AG04450 (cell line): ENCODE results near the gene TTC28. TPM values are rescaled to one million over a fixed set of nuclear protein-coding genes. Genes with fewer than 3 reads are reported as not detected.

Source experiments
- CTCF ChIA-PET: fragments of 300-600, 350-600 bp; formaldehyde crosslinking; extraction: SDS; loops from one replicate; lab custom pipeline; 2022; ENCODE audit warnings: antibody characterized with exemption, inconsistent platforms; lab: Charles Lee
- POLR2A ChIA-PET: fragments of 350-600 bp; formaldehyde crosslinking; extraction: SDS; loops from one replicate; lab custom pipeline; 2021; ENCODE audit warnings: antibody characterized with exemption, inconsistent platforms; lab: Yijun Ruan, JAX
- DNase-seq: peaks from one replicate; pipeline ENCODE4 v3.0.0-alpha.2; 2011; ENCODE audit warnings: low read depth, low spot score
- H3K27ac ChIP-seq: one replicate; pipeline ENCODE4 v1.5.1; 2012; ENCODE audit warnings: low read depth, low read length, control low read depth
- H3K27me3 ChIP-seq: one replicate; pipeline ENCODE4 v1.6.0; 2012; ENCODE audit warnings: low read length; ENCODE audit not compliant: control insufficient read depth, insufficient read depth
- H3K4me3 ChIP-seq: 2 replicates; pipeline ENCODE4 v1.5.1; 2011; ENCODE audit warnings: mild to moderate bottlenecking, low read depth, low read length, control low read depth
- H3K9me3 ChIP-seq: 2 replicates; pipeline ENCODE4 v1.5.1; 2012; ENCODE audit warnings: low read length; ENCODE audit not compliant: control insufficient read depth, insufficient read depth
- polyA plus RNA-seq: library from polyadenylated mRNA; depleted of rRNA; stranded (reverse); fragments of >200 nt; gene quantifications from 2 replicates; pipeline ENCODE4 v1.2.3, GENCODE V29; 2011
- TF ChIP-seq, protein P1 (sequence below): IDR thresholded peaks from 2 replicates; pipeline ENCODE4 v1.5.1; 2011; ENCODE audit warnings: low read depth, low read length, control low read depth, inconsistent platforms

The TTC28 gene
- polyA plus RNA-seq, 1 experiment = 11.2 TPM

GRCh38 chr22:28417431-28417830 is 262.2 kb downstream of the TTC28 start:
- CTCF ChIA-PET = interaction anchor here (0.6 kb wide), 2 partner anchors 9 to 58 kb away, joined by 3 to 4 read pairs; no protein-coding TSS in a partner anchor
- Histone ChIP-seq H3K27ac (no peak overlapping the region), H3K9me3 (no peaks in the 10 kb centered on the region), H3K27me3 (no peaks in the 10 kb centered on the region), H3K4me3 (no peak overlapping the region)
- POLR2A ChIA-PET = interaction anchor here (0.7 kb wide), 1 partner anchor 20 kb away, joined by 6 read pairs; no protein-coding TSS in a partner anchor
- no peak for DNase-seq
- TF ChIP-seq, protein P1, sequence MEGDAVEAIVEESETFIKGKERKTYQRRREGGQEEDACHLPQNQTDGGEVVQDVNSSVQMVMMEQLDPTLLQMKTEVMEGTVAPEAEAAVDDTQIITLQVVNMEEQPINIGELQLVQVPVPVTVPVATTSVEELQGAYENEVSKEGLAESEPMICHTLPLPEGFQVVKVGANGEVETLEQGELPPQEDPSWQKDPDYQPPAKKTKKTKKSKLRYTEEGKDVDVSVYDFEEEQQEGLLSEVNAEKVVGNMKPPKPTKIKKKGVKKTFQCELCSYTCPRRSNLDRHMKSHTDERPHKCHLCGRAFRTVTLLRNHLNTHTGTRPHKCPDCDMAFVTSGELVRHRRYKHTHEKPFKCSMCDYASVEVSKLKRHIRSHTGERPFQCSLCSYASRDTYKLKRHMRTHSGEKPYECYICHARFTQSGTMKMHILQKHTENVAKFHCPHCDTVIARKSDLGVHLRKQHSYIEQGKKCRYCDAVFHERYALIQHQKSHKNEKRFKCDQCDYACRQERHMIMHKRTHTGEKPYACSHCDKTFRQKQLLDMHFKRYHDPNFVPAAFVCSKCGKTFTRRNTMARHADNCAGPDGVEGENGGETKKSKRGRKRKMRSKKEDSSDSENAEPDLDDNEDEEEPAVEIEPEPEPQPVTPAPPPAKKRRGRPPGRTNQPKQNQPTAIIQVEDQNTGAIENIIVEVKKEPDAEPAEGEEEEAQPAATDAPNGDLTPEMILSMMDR = no peak

DNA sequence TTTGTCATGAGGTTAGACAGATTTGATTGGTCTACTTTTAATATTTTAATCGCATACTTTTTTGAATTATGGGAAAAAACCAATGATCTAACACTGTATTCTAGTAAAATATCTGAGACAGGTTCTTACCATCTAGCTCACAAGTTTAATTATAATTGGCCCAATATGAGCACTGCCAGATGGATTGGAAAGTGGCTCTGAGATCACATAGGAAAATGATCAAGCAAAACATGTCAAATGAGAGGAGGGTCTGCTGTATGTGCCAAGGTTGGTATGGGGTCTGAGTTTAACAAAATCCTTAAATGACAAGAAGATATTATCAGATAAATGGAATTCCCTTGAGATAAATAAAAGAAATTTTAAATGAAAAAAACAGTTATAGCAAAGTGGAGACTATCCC is 264.7 kb downstream of the TTC28 start:
- TF ChIP-seq, protein P1 = no peak
- Histone ChIP-seq H3K9me3 (no peaks in the 10 kb centered on the region), H3K27me3 (no peaks in the 10 kb centered on the region), H3K4me3 (no peak overlapping the region), H3K27ac (no peak overlapping the region)
- ChIA-PET POLR2A (no interaction called here), CTCF (no interaction called here)
- no peak for DNase-seq

DNA sequence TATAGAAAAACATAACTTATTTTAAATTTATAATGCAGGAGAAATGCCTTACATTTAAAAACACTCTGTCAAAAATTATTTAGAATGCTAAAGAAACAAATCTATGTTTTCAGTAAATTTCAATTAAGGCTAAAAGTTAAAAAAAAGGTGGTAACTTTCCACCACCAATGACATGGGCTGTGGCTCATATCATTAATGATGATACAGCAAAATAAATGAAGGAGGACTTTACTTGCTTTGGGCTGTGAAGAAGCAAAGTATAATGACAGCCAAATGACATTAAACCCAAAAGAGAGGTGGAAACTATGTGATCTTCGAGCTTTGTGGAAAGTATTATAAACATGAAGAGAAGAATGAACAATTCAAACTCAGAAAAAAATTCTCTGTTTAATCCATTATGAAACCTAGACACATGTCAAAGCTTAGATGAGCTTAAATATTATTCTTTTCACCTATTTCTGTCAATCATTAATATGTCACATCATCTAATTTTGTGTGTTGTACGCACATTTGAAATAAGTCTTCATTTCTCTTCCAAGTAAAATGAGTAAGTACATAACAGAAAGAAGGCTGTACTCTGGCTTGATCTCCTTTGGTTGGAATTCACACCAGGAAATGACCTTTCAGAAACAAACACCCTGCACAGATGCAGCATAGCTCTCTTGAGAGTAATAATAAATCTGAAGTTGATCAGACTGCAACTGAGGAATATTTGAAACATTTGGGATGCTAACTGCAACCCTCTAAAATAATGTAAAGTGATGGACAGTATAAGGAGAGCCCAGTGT is 265.8 kb downstream of the TTC28 start:
- Histone ChIP-seq H3K9me3 (no peaks in the 10 kb centered on the region), H3K27ac (no peak overlapping the region), H3K27me3 (no peaks in the 10 kb centered on the region), H3K4me3 (no peak overlapping the region)
- TF ChIP-seq, protein P1 = no peak
- ChIA-PET CTCF (interaction anchor here (0.5 kb wide), 1 partner anchor 404 kb away, joined by 3 read pairs; no protein-coding TSS in a partner anchor), POLR2A (no interaction called here)
- no peak for DNase-seq

- Histone ChIP-seq H3K9me3 (no peaks in the 10 kb centered on the region), H3K27me3 (no peaks in the 10 kb centered on the region), H3K4me3 (no peak overlapping the region), H3K27ac (no peak overlapping the region)
- TF ChIP-seq, protein P1 = no peak
- ChIA-PET CTCF (interaction anchor here (1.0 to 1.4 kb wide), 2 partner anchors 10 to 360 kb away, joined by 3 to 4 read pairs; no protein-coding TSS in a partner anchor), POLR2A (no interaction called here)
- DNase-seq = no peak
Observed at GRCh38 chr22:28412109-28412508, 267.5 kb downstream of the TTC28 start.

DNA sequence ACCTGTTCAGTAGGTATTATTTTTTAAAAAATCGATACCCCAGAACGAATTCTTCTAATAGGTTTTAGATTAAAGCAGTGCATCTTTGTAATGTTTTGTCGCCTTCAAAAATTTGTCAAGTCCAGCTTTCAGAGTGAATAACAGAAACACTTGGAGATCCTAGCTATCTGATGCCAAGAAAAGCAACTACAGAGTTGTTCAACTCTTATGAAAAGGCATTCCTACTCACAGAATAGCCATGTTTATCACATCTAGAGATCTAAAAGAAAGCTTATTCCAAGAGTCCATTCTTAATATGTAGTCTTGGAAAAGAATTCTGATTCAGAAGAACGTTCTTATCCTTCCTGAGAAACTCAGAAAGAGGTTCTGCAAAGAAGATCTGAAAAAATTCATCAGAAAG is 268.5 kb downstream of the TTC28 start:
- no peaks in the 10 kb centered on the region for H3K9me3 ChIP-seq
- H3K27me3 ChIP-seq = no peaks in the 10 kb centered on the region
- H3K27ac ChIP-seq = no peak overlapping the region
- no peak overlapping the region for H3K4me3 ChIP-seq
- CTCF ChIA-PET = no interaction called here
- POLR2A ChIA-PET = no interaction called here
- no peak for DNase-seq
- TF ChIP-seq, protein P1 = no peak
